SHP77 treated with DMSO at 0.1 percent for 48 hours (cell line): ENCODE measurements around the gene DHRSX.

Experiments
- DNase-seq: peaks from one replicate; lab custom pipeline; 2025; lab: John Stamatoyannopoulos, UW

DHRSX gene

GRCh38 chrX:2452799-2453198 lies 48.0 kb downstream of the DHRSX start:
- DNase-seq: no peak

- DNase-seq: no peak
Measured at GRCh38 chrX:2452317-2452784, 48.4 kb downstream of the DHRSX start.

GRCh38 chrX:2451501-2452316 lies 49.1 kb downstream of the DHRSX start:
- no peak for DNase-seq

GRCh38 chrX:2450681-2451080 lies 50.1 kb downstream of the DHRSX start:
- DNase-seq: no peak

GRCh38 chrX:2449135-2449886 lies 51.5 kb downstream of the DHRSX start:
- DNase-seq: no peak

- DNase-seq: no peak
Measured at GRCh38 chrX:2447484-2447883, 53.3 kb downstream of the DHRSX start.

- DNase-seq: no peak
Measured at GRCh38 chrX:2446815-2447214, 54.0 kb downstream of the DHRSX start.

GRCh38 chrX:2445662-2446623 lies 54.8 kb downstream of the DHRSX start:
- DNase-seq: no peak

GRCh38 chrX:2442694-2443093 lies 58.1 kb downstream of the DHRSX start:
- DNase-seq: no peak

- DNase-seq: no peak
Measured at GRCh38 chrX:2441466-2441865, 59.3 kb downstream of the DHRSX start.

GRCh38 chrX:2439613-2440012 lies 61.2 kb downstream of the DHRSX start:
- DNase-seq: no peak

GRCh38 chrX:2435465-2435864 lies 65.3 kb downstream of the DHRSX start:
- DNase-seq: no peak

GRCh38 chrX:2434270-2435163 lies 66.3 kb downstream of the DHRSX start:
- DNase-seq: no peak

GRCh38 chrX:2432298-2432863 lies 68.4 kb downstream of the DHRSX start:
- no peak for DNase-seq

- DNase-seq: no peak
Measured at GRCh38 chrX:2430265-2430825, 70.4 kb downstream of the DHRSX start.

GRCh38 chrX:2427737-2428136 lies 73.0 kb downstream of the DHRSX start:
- no peak for DNase-seq

GRCh38 chrX:2427147-2427546 lies 73.6 kb downstream of the DHRSX start:
- no peak for DNase-seq

- no peak for DNase-seq
Measured at GRCh38 chrX:2426289-2426882, 74.4 kb downstream of the DHRSX start.

- DNase-seq: no peak
Measured at GRCh38 chrX:2425286-2426071, 75.3 kb downstream of the DHRSX start.
